Measurements from ENCODE around the gene SOD2.
"Not testable (repeated sequence)": the region's sequence is repeated elsewhere in the genome, so short reads cannot be mapped to it uniquely, and the experiment has no call there.

Gene SOD2

GRCh38 chr6:159716247-159717096, 23.4 kb upstream of the SOD2 start:
- peak; percentile 87 for DNase-seq (ENCODE audit: low read depth in 2 of 2)

- no peak for DNase-seq (ENCODE audit: low read depth in 2 of 2)
Measured at GRCh38 chr6:159715605-159716004, 22.6 kb upstream of the SOD2 start.

- no peak for DNase-seq (ENCODE audit: low read depth in 2 of 2)
Measured at GRCh38 chr6:159715166-159715565, 22.1 kb upstream of the SOD2 start.

GRCh38 chr6:159714404-159714803, 21.4 kb upstream of the SOD2 start:
- DNase-seq (ENCODE audit: low read depth in 2 of 2), result no peak

GRCh38 chr6:159713984-159714383, 20.9 kb upstream of the SOD2 start:
- DNase-seq (ENCODE audit: low read depth in 2 of 2), result no peak

GRCh38 chr6:159712389-159712788, 19.3 kb upstream of the SOD2 start:
- not testable (repeated sequence) for DNase-seq (ENCODE audit: low read depth in 2 of 2)

- not testable (repeated sequence) for DNase-seq (ENCODE audit: low read depth in 2 of 2)
Measured at GRCh38 chr6:159710603-159711002, 17.6 kb upstream of the SOD2 start.

GRCh38 chr6:159701413-159701999, 8.5 kb upstream of the SOD2 start:
- peak; percentile 82 to 83 for DNase-seq (ENCODE audit: low read depth in 2 of 2)

GRCh38 chr6:159700970-159701369, 7.9 kb upstream of the SOD2 start:
- DNase-seq (ENCODE audit: low read depth in 2 of 2), result no peak

GRCh38 chr6:159695984-159696383, 2.9 kb upstream of the SOD2 start:
- peak in 1 of 2 experiments; percentile 42 for DNase-seq (ENCODE audit: low read depth in 2 of 2)

- no peak for DNase-seq (ENCODE audit: low read depth in 2 of 2)
Measured at GRCh38 chr6:159693894-159694545, 979 bp upstream of the SOD2 start.

GRCh38 chr6:159692303-159693127, 526 bp downstream of the SOD2 start:
- no peak for DNase-seq (ENCODE audit: low read depth in 2 of 2)

GRCh38 chr6:159691963-159692287, 1.1 kb downstream of the SOD2 start:
- no peak for DNase-seq (ENCODE audit: low read depth in 2 of 2)

GRCh38 chr6:159691133-159691962, 1.7 kb downstream of the SOD2 start:
- DNase-seq (ENCODE audit: low read depth in 2 of 2), result peak; percentile 54 to 60

GRCh38 chr6:159690135-159690534, 2.9 kb downstream of the SOD2 start:
- DNase-seq (ENCODE audit: low read depth in 2 of 2), result not testable (repeated sequence)

- no peak for DNase-seq (ENCODE audit: low read depth in 2 of 2)
Measured at GRCh38 chr6:159689001-159689400, 4.0 kb downstream of the SOD2 start.

GRCh38 chr6:159688266-159688905, 4.7 kb downstream of the SOD2 start:
- DNase-seq (ENCODE audit: low read depth in 2 of 2), result no peak

GRCh38 chr6:159687341-159687740, 5.7 kb downstream of the SOD2 start:
- DNase-seq (ENCODE audit: low read depth in 2 of 2), result no peak

GRCh38 chr6:159686703-159687102, 6.3 kb downstream of the SOD2 start:
- DNase-seq (ENCODE audit: low read depth in 2 of 2), result no peak

GRCh38 chr6:159686040-159686439, 7.0 kb downstream of the SOD2 start:
- DNase-seq (ENCODE audit: low read depth in 2 of 2), result no peak

- no peak for DNase-seq (ENCODE audit: low read depth in 2 of 2)
Measured at GRCh38 chr6:159684013-159684304, 9.1 kb downstream of the SOD2 start.
